ENCODE results near the gene CLDN11.

The CLDN11 gene

GRCh38 chr3:170473358-170473757, 54.7 kb downstream of the CLDN11 start:
- no peak for DNase-seq

DNA sequence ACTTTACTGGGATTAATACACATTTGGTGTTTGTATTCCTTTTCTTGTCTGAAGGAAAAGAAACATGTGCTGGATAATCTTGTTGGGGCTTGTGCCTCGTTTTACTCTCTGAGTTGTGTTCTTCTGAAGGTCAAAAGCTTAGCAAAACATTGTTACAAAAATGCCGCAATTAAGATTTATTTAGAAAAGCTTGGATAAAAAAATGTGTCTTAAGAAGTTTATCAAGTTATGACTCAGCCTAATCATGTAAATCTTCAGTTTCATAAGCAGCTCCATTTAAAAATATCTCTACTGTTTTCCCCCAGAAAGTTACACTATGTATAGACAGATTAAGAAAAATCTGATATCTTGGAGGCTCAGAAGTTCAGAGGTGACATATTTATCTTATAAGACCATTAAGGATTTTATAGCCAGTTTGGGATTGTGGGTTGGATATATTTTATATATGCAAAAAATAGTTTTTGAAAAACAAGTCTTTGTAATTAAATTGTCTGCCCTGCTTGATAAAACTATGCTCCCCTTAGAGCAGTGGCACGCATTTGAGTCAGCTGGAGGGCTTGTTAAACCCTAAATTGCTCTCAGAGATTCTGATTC, 56.5 kb downstream of the CLDN11 start:
- no peak for DNase-seq

DNA sequence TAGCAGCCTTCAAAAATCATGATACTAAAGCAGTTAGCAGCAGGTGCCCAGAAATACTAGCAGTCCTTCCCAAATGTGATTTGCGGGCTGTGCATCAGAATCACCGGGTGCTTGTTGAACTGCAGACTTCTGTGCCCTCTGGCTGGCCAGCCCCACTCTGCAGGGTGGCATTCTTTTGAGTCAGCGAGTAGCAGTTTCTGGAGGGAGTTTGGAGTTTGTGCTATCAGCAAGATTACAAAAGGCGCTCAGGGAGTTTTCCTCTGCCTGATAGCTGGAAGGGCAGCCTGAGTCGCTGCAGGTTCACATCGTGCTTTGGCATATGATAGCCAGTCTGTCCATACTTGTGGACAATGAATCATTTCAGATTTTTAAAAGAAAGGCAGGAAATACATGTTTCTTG, 57.6 kb downstream of the CLDN11 start:
- DNase-seq: no peak

GRCh38 chr3:170477395-170477794, 58.7 kb downstream of the CLDN11 start:
- no peak for DNase-seq

DNA sequence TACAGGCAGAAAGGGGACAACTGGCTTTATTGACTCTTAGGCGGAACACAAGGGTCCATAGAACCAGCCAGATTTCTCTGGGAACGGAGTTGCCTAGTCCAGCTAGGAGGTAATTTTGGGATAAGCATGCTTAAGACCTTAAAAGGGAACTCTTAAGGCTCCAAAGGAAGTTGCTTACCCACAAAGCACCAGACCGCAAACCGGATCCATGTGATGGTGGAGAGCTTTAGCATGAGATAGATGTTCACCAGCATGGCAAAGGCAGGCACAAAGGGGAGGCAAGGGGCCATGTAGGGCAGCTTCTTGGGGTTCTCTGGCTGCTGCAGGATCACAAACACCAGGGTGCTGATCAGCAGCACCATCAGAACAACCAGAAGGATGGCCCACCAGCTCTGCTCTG, 61.4 kb downstream of the CLDN11 start:
- no peak for DNase-seq

GRCh38 chr3:170482199-170482598, 63.5 kb downstream of the CLDN11 start:
- DNase-seq: no peak

- DNase-seq: no peak
Observed at GRCh38 chr3:170483485-170484262, 65.0 kb downstream of the CLDN11 start.

Data from activated CD8-positive, alpha-beta memory T cell treated with anti-CD3 and anti-CD28 coated beads for 24 hours (primary cell).